RKO (cell line): ENCODE measurements around the gene FAM118B.
A peak's percentile ranks its signal among the peaks of the same experiment; 100 is the strongest.

Experiments
- DNase-seq: peaks from one replicate; pipeline ENCODE4 v3.0.0-alpha.2; 2016; ENCODE audit warnings: low spot score

Gene FAM118B

GRCh38 chr11:126186708-126187529, 24.7 kb upstream of the FAM118B start:
- no peak for DNase-seq

- no peak for DNase-seq
These were observed 23.1 kb upstream of the FAM118B start for GRCh38 chr11:126188332-126189108.

DNA sequence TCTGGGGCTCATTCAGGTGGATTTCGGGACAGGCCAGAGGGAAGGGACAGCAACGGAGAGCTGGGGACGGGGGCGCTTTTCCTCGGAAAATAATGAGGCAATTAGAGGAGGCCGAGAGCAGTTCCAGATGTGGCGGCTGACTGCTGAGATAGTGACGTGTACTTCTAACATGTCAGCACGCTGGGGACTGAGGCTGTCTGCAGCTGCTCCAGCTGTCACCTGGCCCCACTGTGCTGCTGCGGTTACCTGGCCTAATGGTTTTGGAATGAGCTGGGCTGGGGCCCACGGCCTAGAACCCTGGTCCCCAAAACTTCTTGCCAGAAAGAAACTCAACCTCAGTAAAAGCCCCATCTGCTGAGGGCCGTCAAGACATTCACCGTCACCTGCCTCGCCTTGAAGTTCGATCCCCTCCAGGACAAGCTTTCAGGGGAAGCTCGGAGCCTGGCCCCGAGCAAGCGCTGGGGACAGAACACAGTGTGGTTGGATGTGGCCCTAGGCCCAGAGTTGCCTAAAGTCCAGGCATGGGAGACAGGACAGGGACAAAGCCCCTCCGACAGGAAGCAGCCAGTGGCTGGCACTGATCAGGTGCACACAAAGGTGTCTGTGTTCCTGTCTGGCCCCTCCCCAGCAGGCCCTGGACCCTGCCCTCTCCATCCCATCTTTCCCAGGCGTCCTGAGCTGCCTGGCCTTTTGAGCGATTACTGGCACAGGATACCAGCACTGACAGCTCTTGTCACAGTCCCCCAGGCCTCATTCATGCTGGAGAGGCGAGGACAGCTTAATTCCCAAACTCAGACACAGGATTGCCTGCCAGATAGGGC, 22.3 kb upstream of the FAM118B start:
- no peak for DNase-seq

GRCh38 chr11:126190792-126191191, 20.8 kb upstream of the FAM118B start:
- no peak for DNase-seq

GRCh38 chr11:126191379-126192073, 20.1 kb upstream of the FAM118B start:
- no peak for DNase-seq

GRCh38 chr11:126192361-126192760, 19.2 kb upstream of the FAM118B start:
- no peak for DNase-seq

GRCh38 chr11:126193038-126193478, 18.5 kb upstream of the FAM118B start:
- no peak for DNase-seq

GRCh38 chr11:126194121-126194543, 17.4 kb upstream of the FAM118B start:
- DNase-seq: peak; percentile 58

GRCh38 chr11:126195119-126195518, 16.5 kb upstream of the FAM118B start:
- no peak for DNase-seq

DNA sequence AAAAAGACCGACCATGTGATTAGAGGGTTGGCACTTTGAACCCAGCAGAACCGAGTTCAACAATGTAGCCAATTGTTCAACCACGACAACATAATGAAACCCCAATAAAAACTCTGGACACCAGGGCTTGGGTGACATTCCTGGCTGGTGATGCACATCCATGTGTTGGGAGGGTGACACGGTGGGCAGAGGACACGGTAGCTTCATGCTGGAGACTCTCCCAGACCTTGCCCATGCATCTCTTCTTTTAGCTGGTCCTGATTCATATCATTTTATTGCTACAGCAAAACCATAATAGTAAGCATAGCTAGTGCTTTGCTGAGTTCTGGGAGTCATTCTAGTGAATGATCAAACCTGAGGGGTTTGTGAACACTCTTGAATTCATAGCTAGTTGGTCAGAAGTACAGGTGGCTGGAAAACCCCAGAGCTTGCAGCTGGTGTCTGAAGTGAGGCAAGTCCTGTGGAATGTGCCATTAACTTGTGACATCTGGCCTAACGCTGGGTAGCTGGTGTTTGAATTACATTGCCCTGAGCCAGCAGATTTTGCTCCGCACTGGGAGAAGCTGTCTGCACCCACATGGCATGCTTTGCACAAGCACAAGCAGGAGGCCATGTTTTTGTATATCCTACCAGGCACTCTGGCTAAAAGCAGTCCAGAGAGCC, 14.2 kb upstream of the FAM118B start:
- DNase-seq: peak; percentile 11

DNA sequence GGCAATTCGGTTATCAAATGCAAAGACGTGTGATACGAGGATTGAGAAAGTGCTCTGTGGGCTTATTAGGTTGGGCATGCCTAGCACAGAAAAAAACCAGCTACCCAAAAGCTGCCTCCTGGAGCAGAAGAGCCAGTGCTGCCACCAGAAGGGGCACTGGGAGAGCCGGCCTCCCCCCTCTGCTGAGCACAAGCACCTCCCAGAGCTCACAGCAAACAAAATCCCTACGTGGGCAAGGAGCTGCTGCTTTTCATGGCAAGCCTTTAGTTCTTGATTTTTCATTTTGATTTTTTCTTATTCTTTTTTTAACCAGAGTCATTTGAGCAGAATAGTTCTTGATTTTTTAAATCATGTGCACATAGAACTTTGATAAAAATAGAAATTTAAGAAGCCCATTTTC, 12.9 kb upstream of the FAM118B start:
- DNase-seq: no peak

DNA sequence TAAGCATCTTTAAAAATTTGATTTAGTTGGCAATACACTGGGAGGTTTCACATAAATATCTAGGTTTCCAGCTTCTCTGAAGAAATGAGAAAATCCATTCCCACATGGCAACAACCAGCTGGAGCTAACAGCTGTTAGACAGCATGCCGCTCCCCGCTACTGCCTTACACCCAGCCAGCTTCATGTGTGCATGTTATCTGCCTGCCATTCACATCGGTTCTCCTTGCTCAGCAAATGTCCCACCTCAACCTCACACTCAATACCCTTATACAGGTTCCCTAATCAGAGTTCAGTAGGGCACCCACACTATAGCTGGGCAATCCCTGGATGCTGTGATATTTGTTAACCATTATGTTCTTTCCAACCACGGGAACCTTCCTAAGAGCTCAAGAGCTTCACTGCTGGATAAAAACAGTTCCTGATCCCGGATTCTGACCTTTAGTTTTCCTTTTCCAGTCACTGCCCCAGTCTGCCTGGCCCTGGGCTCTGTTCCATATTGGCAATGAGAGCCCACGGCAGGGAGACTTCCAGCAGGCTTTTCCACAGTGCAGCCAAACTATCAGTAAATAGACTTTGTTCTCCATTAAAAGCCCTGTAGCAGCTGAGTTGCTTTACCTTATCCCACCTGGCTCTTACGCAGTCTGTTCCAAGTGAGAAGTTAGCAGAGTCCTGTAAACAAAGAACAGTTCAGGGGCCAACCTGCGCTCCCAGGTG, 8.8 kb upstream of the FAM118B start:
- no peak for DNase-seq

DNA sequence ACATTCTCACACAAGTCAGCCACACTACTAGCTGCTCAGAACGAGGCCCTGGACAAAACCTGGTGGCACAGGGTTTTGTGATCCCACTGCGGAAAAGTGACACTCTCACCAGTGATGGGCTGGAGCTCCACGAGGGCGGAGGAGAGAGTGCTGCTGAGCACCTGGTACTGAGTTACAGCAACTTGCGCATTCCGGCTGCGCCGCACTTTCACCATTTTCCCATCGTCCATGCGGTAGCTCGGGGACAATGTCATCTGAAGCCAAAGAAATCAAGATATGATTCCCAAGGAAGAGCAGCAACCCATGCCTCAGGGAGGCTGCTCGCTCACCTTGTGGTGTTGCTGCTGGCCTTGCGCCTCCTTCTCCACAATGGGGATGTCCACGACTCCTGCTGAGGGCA, 6.2 kb upstream of the FAM118B start:
- no peak for DNase-seq

DNA sequence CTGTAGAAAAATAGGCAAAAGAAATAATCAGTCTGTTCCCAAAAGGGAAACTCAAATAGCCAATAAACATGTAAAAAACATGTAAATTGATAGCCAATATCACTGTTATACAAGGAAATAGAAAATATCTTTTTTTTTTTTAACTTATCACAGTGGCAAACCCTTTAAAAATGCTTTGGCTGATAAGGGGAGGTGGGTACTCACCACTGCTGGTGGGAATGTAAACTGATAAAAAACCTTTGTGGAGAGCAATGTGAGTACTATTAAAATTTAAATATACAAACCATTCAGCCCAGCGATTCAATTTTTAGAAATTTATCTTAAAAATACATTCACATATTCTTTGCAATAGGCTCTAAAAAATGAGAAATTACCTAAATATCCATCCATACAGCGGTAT, 3.7 kb upstream of the FAM118B start:
- DNase-seq: no peak

GRCh38 chr11:126210871-126211235, 729 bp upstream of the FAM118B start:
- DNase-seq: peak; percentile 26

DNA sequence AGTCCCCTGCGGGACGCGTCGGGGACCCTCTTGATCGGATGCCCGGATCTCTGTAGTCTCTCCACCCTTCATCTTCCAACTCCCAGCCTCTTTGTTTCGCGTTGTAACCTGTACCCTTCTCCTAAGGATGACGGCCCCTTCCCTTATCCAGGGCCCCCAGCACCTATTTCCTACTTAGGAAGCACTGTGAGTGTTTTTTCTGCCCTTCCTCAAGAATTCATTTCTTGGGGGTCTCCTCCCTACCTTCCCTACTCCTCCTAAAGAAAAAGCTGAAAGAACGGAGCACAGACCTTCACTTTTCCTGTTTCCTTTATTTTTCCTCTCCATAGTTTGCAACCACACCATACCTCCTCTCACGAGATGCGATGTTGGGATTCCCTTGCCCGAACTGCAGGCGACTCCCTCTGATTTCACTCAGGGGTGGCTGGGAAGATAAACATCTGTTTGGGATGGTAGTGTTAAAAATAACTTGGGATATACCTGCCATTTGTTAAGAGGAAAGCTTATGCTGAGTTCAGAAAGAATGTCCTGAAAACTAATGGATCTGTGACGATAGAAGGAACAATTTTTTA, 593 bp downstream of the FAM118B start:
- peak; percentile 37 for DNase-seq

DNA sequence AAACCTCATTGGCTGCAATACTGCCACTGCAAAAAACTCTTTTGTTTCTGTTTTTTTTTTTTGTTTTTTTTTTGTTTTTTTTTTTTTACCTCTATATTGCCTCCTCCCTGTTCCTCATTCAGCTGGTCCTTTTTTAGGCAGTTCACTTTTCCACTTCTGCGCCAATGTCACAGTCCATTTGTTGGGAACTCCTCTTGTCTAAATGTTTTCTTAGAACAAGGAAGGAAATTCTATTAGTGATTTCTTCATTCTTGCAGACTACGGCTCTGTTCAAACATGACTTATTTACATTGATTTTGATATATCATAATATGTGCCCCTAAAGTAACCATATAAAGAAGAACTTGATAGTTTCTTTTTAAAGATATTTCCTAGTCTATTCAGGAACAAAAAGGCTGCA, 2.9 kb downstream of the FAM118B start:
- DNase-seq: no peak

GRCh38 chr11:126214841-126215240, 3.3 kb downstream of the FAM118B start:
- no peak for DNase-seq

- no peak for DNase-seq
These were observed 5.1 kb downstream of the FAM118B start for GRCh38 chr11:126216526-126217305.
